Body of pancreas (tissue), 4 donors: ENCODE results near the gene CREG2.

ENCODE experiments used
- POLR2A ChIP-seq, 3 donors: fragments of 450-650 bp; IDR thresholded peaks; one replicate each; pipeline ENCODE4 v1.6.1; 2016; ENCODE audit warnings: antibody characterized with exemption in 3 of 3, mild to moderate bottlenecking in 2 of 3
- TF ChIP-seq, protein P1 (sequence below), 7 experiments: fragments of 450-650 bp in 4 of 7; fragments of 200-600 bp in 3 of 7; sonication (generic) in 3 of 7; IDR thresholded peaks; one replicate each; pipeline ENCODE4 v1.5.1; 2016 to 2019; ENCODE audit warnings: antibody characterized with exemption in 7 of 7

DNA sequence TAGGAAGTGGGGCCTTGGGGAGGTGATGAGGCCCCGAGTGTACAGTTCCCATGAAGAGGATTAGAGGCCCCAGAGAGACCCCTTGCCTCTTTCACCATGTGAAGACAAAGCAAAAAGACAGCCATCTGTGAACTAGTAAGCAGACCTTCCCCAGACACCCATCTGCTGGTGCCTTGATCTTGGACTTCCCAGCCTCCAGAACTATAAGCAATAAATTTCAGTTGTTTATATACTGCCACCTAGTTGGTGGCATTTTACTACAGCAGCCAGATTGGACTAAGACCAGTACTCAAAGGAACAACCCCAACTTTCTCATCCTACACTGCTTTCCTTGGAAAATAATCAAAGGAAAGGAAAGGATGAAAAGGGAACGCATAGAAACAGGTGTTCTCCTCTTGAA is 27.9 kb upstream of the CREG2 start:
- TF ChIP-seq, protein P1, sequence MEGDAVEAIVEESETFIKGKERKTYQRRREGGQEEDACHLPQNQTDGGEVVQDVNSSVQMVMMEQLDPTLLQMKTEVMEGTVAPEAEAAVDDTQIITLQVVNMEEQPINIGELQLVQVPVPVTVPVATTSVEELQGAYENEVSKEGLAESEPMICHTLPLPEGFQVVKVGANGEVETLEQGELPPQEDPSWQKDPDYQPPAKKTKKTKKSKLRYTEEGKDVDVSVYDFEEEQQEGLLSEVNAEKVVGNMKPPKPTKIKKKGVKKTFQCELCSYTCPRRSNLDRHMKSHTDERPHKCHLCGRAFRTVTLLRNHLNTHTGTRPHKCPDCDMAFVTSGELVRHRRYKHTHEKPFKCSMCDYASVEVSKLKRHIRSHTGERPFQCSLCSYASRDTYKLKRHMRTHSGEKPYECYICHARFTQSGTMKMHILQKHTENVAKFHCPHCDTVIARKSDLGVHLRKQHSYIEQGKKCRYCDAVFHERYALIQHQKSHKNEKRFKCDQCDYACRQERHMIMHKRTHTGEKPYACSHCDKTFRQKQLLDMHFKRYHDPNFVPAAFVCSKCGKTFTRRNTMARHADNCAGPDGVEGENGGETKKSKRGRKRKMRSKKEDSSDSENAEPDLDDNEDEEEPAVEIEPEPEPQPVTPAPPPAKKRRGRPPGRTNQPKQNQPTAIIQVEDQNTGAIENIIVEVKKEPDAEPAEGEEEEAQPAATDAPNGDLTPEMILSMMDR (IDR thresholded peaks at IDR 0.05): no peak
- TF ChIP-seq POLR2A (IDR thresholded peaks at IDR 0.05): no peak
